Mammary epithelial cell (primary cell): ENCODE measurements around the gene PAK6.

Source experiments
- EZH2 ChIP-seq: IDR thresholded peaks from 2 replicates; pipeline ENCODE4 v1.6.1; 2012; ENCODE audit warnings: low read length, inconsistent platforms, borderline replicate concordance
- TF ChIP-seq, protein P1 (sequence below), 2 donors: IDR thresholded peaks in 1 of 2; conservative IDR thresholded peaks in 1 of 2; 2 replicates each; pipeline ENCODE4 v1.5.1; 2011 to 2012; ENCODE audit warnings: inconsistent platforms in 2 of 2, low read length in 2 of 2, mild to moderate bottlenecking in 2 of 2, control low read depth in 1 of 2, low read depth in 1 of 2; ENCODE audit not compliant: insufficient read depth in 1 of 2; ENCODE audit errors: extremely low read depth in 1 of 2

DNA sequence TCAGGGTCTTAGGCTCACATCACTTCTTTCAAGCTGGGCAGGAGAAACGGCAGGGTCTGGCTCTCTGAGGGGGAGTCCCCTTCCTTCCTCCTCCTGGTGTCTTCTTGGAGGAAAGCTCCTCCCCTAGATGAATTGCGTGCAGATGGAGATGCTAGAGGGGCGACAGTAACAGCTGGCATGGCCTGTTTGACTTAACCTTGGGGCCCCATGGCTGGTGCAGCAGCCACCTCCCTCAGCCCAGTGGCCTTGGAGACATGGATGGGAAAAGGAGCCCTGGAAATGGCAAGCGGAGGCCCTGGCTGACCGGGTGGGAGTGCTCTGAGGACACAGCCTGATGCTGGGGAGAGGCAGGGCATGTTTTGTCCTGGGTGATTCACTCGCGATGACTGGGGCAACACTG is 20.2 kb downstream of the PAK6 start:
- TF ChIP-seq, protein P1, sequence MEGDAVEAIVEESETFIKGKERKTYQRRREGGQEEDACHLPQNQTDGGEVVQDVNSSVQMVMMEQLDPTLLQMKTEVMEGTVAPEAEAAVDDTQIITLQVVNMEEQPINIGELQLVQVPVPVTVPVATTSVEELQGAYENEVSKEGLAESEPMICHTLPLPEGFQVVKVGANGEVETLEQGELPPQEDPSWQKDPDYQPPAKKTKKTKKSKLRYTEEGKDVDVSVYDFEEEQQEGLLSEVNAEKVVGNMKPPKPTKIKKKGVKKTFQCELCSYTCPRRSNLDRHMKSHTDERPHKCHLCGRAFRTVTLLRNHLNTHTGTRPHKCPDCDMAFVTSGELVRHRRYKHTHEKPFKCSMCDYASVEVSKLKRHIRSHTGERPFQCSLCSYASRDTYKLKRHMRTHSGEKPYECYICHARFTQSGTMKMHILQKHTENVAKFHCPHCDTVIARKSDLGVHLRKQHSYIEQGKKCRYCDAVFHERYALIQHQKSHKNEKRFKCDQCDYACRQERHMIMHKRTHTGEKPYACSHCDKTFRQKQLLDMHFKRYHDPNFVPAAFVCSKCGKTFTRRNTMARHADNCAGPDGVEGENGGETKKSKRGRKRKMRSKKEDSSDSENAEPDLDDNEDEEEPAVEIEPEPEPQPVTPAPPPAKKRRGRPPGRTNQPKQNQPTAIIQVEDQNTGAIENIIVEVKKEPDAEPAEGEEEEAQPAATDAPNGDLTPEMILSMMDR (conservative IDR thresholded peaks at IDR 0.05 in 1 of 2, IDR thresholded peaks at IDR 0.05 in 1 of 2; ENCODE audit: extremely low read depth in 1 of 2, insufficient read depth in 1 of 2, low read depth in 1 of 2, low read length in 2 of 2), result no peak
- no peak for TF ChIP-seq EZH2
